AG04449 (cell line): ENCODE results near the gene MISP3.

Experiments used
- CTCF ChIA-PET: fragments of 350-600 bp; formaldehyde crosslinking; extraction: SDS; loops from one replicate; lab custom pipeline; 2021; ENCODE audit warnings: antibody characterized with exemption; lab: Yijun Ruan, JAX
- POLR2A ChIA-PET: fragments of 400-600, 350-600 bp; formaldehyde crosslinking; extraction: SDS; loops from one replicate; lab custom pipeline; 2020; ENCODE audit warnings: antibody characterized with exemption, inconsistent platforms; lab: Yijun Ruan, JAX
- DNase-seq: peaks from one replicate; pipeline ENCODE4 v3.0.0-alpha.2; 2010; ENCODE audit warnings: low read depth, low spot score
- H3K4me3 ChIP-seq: 2 replicates; pipeline ENCODE4 v1.5.1; 2011; ENCODE audit warnings: low read depth, mild to moderate bottlenecking, control low read depth, low read length
- CTCF ChIP-seq: IDR thresholded peaks from one replicate; pipeline ENCODE4 v1.5.1; 2011; ENCODE audit warnings: mild to moderate bottlenecking, moderate library complexity, low read length, control low read depth, inconsistent platforms; ENCODE audit not compliant: insufficient read depth; ENCODE audit errors: missing control alignments

Gene MISP3

GRCh38 chr19:14112051-14112808 lies 39.6 kb downstream of the MISP3 start:
- ChIA-PET POLR2A (no interaction called here), CTCF (interaction anchor here (0.8 to 1.4 kb wide), 2 partner anchors 40 to 232 kb away, joined by 4 read pairs; partner anchors contain the start of gene MISP3)
- H3K4me3 ChIP-seq, result no peak overlapping the region
- TF ChIP-seq CTCF, result no peak
- DNase-seq, result no peak

- TF ChIP-seq CTCF, result no peak
- CTCF ChIA-PET, result interaction anchor here (0.8 to 3.9 kb wide), 6 partner anchors 20 to 235 kb away, joined by 4 to 28 read pairs (median 5); partner anchors contain the start of genes ASF1B and MISP3
- no peak for DNase-seq
- no peak overlapping the region for H3K4me3 ChIP-seq
- POLR2A ChIA-PET, result no interaction called here
Observed at GRCh38 chr19:14112809-14113385, 40.3 kb downstream of the MISP3 start.

- POLR2A ChIA-PET, result no interaction called here
- H3K4me3 ChIP-seq, result no peak overlapping the region
Observed at GRCh38 chr19:14113762-14114414, 41.3 kb downstream of the MISP3 start.

GRCh38 chr19:14114439-14114838 lies 41.9 kb downstream of the MISP3 start:
- TF ChIP-seq CTCF, result no peak
- POLR2A ChIA-PET, result no interaction called here

More at GRCh38 chr19:14113762-14114414, 41.3 kb downstream of the MISP3 start:
- CTCF ChIA-PET, result interaction anchor here (0.6 to 3.9 kb wide), 12 partner anchors 10 to 241 kb away, joined by 3 to 28 read pairs (median 4); partner anchors contain the start of genes ASF1B and MISP3
- DNase-seq, result no peak
- no peak for TF ChIP-seq CTCF

GRCh38 chr19:14114854-14115253 lies 42.3 kb downstream of the MISP3 start:
- H3K4me3 ChIP-seq, result no peak overlapping the region
- POLR2A ChIA-PET, result no interaction called here
- no peak for DNase-seq
- CTCF ChIA-PET, result interaction anchor here (0.7 to 3.9 kb wide), 13 partner anchors 9 to 242 kb away, joined by 3 to 28 read pairs (median 4); partner anchors contain the start of genes ASF1B and MISP3
- peak; percentile 40 for TF ChIP-seq CTCF

More at GRCh38 chr19:14114439-14114838, 41.9 kb downstream of the MISP3 start:
- H3K4me3 ChIP-seq, result no peak overlapping the region
- CTCF ChIA-PET, result interaction anchor here (0.6 to 3.9 kb wide), 13 partner anchors 11 to 241 kb away, joined by 3 to 28 read pairs (median 4); partner anchors contain the start of genes ASF1B and MISP3
- no peak for DNase-seq
